Calu3 (cell line): Measurements from ENCODE around the gene MED17. TPM values are rescaled to one million over a fixed set of nuclear protein-coding genes. Genes with fewer than 3 reads are reported as not detected.

Source experiments
- BruUV-seq: library from RNA; stranded (reverse); fragments of 400-500 nt; replicated peaks from 2 replicates; lab custom pipeline; 2021; lab: Mats Ljungman, UMichigan
- CTCF ChIA-PET: fragments of 300-600 bp; sonication (Branson Sonifier 250); formaldehyde crosslinking; loops from one replicate; lab custom pipeline; 2022; ENCODE audit warnings: antibody characterized with exemption; lab: Charles Lee
- DNase-seq: peaks from one replicate; pipeline ENCODE4 v3.0.0; 2022
- H3K27ac Mint-ChIP-seq: one replicate; pipeline ENCODE4 v1.8.0; 2022; ENCODE audit warnings: mixed read lengths; ENCODE audit not compliant: unreplicated experiment
- H3K27me3 Mint-ChIP-seq: one replicate; pipeline ENCODE4 v1.8.0; 2022; ENCODE audit warnings: mixed read lengths; ENCODE audit not compliant: unreplicated experiment
- H3K36me3 Mint-ChIP-seq: one replicate; pipeline ENCODE4 v1.8.0; 2022; ENCODE audit warnings: mild to moderate bottlenecking, moderate library complexity, mixed read lengths; ENCODE audit not compliant: insufficient read depth, unreplicated experiment
- H3K4me1 Mint-ChIP-seq: one replicate; pipeline ENCODE4 v1.8.0; 2022; ENCODE audit warnings: mild to moderate bottlenecking, low read depth, mixed read lengths; ENCODE audit not compliant: unreplicated experiment
- H3K4me3 Mint-ChIP-seq: one replicate; pipeline ENCODE4 v1.8.0; 2022; ENCODE audit warnings: mild to moderate bottlenecking, low read depth, moderate library complexity, mixed read lengths; ENCODE audit not compliant: unreplicated experiment
- H3K9me3 Mint-ChIP-seq: one replicate; pipeline ENCODE4 v1.8.0; 2022; ENCODE audit warnings: low read depth, mixed read lengths; ENCODE audit not compliant: unreplicated experiment
- CTCF ChIP-seq: fragments of 200-600 bp; IDR thresholded peaks from one replicate; pipeline ENCODE4 v1.8.0; 2022; ENCODE audit warnings: antibody characterized with exemption; ENCODE audit not compliant: unreplicated experiment
- intact Hi-C: fragments of 100-400 bp; cut with micrococcal nuclease; formaldehyde crosslinking; loops from one replicate; pipeline ENCODE4 v1.10.0; 2022; ENCODE audit not compliant: unreplicated experiment
- total RNA-seq: library from RNA; stranded (reverse); gene quantifications from 2 replicates; pipeline ENCODE4 v1.2.3, GENCODE V29; 2022

The MED17 gene
- total RNA-seq, 1 experiment from 2014 or later = 24.6 TPM

- H3K27ac Mint-ChIP-seq = no peak overlapping the region
- peaks cover 2% of the 10 kb centered on the region for H3K9me3 Mint-ChIP-seq
- DNase-seq = no peak
- CTCF ChIA-PET = no interaction called here
- H3K4me1 Mint-ChIP-seq = no peaks in the 10 kb centered on the region
- TF ChIP-seq CTCF = no peak
- BruUV-seq = no TSS peak
- intact Hi-C loops = no loop called here
- peaks cover 8% of the 10 kb centered on the region for H3K36me3 Mint-ChIP-seq
- H3K4me3 Mint-ChIP-seq = no peak overlapping the region
- H3K27me3 Mint-ChIP-seq = no peaks in the 10 kb centered on the region
These were observed 18.5 kb upstream of the MED17 start for GRCh38 chr11:93765551-93765950.

- CTCF ChIA-PET = no interaction called here
- peaks cover 2% of the 10 kb centered on the region for H3K9me3 Mint-ChIP-seq
- no peak overlapping the region for H3K4me3 Mint-ChIP-seq
- no peaks in the 10 kb centered on the region for H3K4me1 Mint-ChIP-seq
- H3K27me3 Mint-ChIP-seq = no peaks in the 10 kb centered on the region
- no TSS peak for BruUV-seq
- intact Hi-C loops = no loop called here
- no peak overlapping the region for H3K27ac Mint-ChIP-seq
- no peak for DNase-seq
- no peak for TF ChIP-seq CTCF
- peaks cover 4% of the 10 kb centered on the region for H3K36me3 Mint-ChIP-seq
These were observed 17.6 kb upstream of the MED17 start for GRCh38 chr11:93766504-93766903.

- Mint-ChIP-seq H3K4me1 (no peaks in the 10 kb centered on the region), H3K4me3 (no peak overlapping the region), H3K27ac (no peak overlapping the region), H3K36me3 (peaks cover 4% of the 10 kb centered on the region), H3K9me3 (peaks cover 2% of the 10 kb centered on the region), H3K27me3 (no peaks in the 10 kb centered on the region)
- TF ChIP-seq CTCF = no peak
- BruUV-seq = no TSS peak
- no peak for DNase-seq
- intact Hi-C loops = no loop called here
- CTCF ChIA-PET = no interaction called here
These were observed 17.1 kb upstream of the MED17 start for GRCh38 chr11:93767018-93767417.

GRCh38 chr11:93770160-93770559 lies 13.9 kb upstream of the MED17 start:
- CTCF ChIA-PET = no interaction called here
- intact Hi-C loops = no loop called here
- peaks cover 2% of the 10 kb centered on the region for H3K9me3 Mint-ChIP-seq
- no peak for TF ChIP-seq CTCF
- no TSS peak for BruUV-seq
- no peak overlapping the region for H3K27ac Mint-ChIP-seq
- no peaks in the 10 kb centered on the region for H3K36me3 Mint-ChIP-seq
- no peak for DNase-seq
- H3K27me3 Mint-ChIP-seq = no peaks in the 10 kb centered on the region
- H3K4me1 Mint-ChIP-seq = no peaks in the 10 kb centered on the region
- no peak overlapping the region for H3K4me3 Mint-ChIP-seq

- Mint-ChIP-seq H3K36me3 (no peaks in the 10 kb centered on the region), H3K9me3 (no peaks in the 10 kb centered on the region), H3K27ac (no peak overlapping the region), H3K4me1 (no peaks in the 10 kb centered on the region), H3K27me3 (no peaks in the 10 kb centered on the region), H3K4me3 (no peak overlapping the region)
- BruUV-seq = no TSS peak
- DNase-seq = no peak
- intact Hi-C loops = no loop called here
- TF ChIP-seq CTCF = no peak
- CTCF ChIA-PET = no interaction called here
These were observed 12.0 kb upstream of the MED17 start for GRCh38 chr11:93772123-93772522.
